ENCODE results near the gene RNU6-1.

Gene RNU6-1

DNA sequence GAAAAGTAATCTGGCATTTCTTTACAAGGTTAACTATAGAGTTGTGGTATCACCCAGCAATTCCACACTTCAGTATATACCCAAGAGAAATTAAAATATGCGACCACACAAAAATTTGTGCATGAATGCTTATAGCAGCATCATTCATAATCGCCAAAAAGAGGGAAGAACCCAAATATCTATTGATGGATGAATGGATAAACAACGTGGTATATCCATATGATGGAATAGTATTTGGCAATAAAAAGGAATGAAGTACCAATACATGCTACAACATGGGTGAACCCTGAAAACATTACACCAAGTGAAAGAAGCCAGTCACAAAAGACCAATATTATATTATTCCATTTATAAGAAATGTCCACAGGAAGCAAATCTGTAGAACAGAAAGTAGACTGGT, 23.2 kb downstream of the RNU6-1 start:
- TF ChIP-seq, protein P1, sequence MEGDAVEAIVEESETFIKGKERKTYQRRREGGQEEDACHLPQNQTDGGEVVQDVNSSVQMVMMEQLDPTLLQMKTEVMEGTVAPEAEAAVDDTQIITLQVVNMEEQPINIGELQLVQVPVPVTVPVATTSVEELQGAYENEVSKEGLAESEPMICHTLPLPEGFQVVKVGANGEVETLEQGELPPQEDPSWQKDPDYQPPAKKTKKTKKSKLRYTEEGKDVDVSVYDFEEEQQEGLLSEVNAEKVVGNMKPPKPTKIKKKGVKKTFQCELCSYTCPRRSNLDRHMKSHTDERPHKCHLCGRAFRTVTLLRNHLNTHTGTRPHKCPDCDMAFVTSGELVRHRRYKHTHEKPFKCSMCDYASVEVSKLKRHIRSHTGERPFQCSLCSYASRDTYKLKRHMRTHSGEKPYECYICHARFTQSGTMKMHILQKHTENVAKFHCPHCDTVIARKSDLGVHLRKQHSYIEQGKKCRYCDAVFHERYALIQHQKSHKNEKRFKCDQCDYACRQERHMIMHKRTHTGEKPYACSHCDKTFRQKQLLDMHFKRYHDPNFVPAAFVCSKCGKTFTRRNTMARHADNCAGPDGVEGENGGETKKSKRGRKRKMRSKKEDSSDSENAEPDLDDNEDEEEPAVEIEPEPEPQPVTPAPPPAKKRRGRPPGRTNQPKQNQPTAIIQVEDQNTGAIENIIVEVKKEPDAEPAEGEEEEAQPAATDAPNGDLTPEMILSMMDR (IDR thresholded peaks at IDR 0.05; ENCODE audit: low read depth, low read length) = no peak
- no peak overlapping the region for H3K4me3 ChIP-seq (ENCODE audit: low read depth, low read length)
- in situ Hi-C loops (cut with HindIII; ENCODE audit: low sequenced_read_pairs) = no loop called here
- no peak for DNase-seq (ENCODE audit: low read depth, low spot score)

DNA sequence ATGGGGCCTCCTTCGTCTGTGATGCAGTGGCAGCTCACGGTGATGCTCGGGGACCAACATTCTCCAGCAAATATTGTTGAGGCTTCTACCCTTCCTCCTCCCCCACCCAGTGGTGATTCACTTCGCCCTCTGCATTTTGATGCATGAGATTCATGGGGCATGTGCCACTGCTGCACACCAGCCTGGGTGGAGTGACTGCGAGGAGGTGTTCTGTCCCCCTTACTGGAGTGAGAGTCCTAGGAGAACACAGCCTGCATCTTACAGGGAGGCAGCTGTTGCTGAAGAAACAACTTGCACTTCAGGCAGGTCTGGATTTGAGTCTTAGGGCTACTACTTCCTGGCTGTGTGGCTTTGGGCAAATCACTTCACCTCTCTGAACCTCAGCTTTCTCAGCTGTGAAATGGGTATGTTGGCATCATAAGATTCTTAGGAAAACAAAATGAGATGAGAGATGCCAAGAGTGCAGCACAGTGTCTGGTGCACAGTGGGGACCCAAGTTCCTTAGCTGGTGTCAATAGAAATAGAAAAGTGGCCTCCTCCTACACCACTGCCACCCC, 24.7 kb downstream of the RNU6-1 start:
- no peak overlapping the region for H3K4me3 ChIP-seq (ENCODE audit: low read depth, low read length)
- no peak for DNase-seq (ENCODE audit: low read depth, low spot score)
- TF ChIP-seq, protein P1 (IDR thresholded peaks at IDR 0.05; ENCODE audit: low read depth, low read length) = no peak
- in situ Hi-C loops (cut with HindIII; ENCODE audit: low sequenced_read_pairs) = no loop called here

DNA sequence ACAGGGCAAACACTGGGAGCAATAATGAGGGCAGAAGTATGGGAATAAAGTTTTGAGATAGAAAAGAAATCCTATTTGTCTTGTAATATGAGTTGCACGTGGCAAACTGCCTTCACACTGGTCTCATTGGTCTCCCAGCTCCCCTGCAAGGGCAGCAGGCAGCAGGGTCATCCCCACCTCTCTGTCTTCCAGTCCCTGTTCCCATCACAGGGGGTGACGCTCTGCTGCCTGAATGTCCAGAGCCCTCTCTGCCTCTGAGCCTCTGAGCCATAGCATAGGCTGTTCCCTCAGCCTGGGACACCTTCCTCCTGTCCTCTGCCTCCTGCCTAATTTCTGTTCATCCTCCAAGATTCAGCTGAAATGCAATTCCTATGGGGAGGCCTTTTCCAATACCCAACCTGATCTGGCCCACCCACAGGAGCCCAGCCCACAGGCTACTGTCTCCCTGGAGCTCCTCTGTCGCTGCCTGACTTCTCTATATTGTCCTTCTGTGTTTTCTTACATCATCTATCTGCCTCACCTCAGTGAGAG, 26.7 kb downstream of the RNU6-1 start:
- no peak for DNase-seq (ENCODE audit: low read depth, low spot score)
- TF ChIP-seq, protein P1 (IDR thresholded peaks at IDR 0.05; ENCODE audit: low read depth, low read length) = no peak
- in situ Hi-C loops (cut with HindIII; ENCODE audit: low sequenced_read_pairs) = no loop called here
- H3K4me3 ChIP-seq (ENCODE audit: low read depth, low read length) = no peak overlapping the region

DNA sequence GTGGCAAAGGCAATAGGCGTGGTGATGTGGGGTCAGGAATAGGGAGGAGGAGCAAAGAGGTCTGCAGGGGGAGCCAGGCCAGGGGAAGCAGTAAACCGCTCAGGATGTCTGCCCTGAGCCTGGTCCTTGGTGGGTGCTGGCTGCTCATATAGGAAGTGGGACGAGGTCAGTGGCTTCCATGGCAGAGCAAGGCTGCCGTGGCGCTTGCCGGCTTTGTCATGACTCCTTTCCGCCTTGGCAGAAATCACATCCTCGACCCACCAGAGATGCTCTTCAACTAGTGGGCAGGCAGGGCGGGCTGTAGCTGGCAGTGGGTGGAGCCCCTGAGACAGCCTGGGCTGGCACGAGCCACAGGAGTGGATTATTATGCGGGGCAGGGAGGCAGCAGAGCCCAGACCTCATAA, 27.6 kb downstream of the RNU6-1 start:
- TF ChIP-seq, protein P1 (IDR thresholded peaks at IDR 0.05; ENCODE audit: low read depth, low read length) = no peak
- in situ Hi-C loops (cut with HindIII; ENCODE audit: low sequenced_read_pairs) = no loop called here
- no peak overlapping the region for H3K4me3 ChIP-seq (ENCODE audit: low read depth, low read length)
- DNase-seq (ENCODE audit: low read depth, low spot score) = no peak

DNA sequence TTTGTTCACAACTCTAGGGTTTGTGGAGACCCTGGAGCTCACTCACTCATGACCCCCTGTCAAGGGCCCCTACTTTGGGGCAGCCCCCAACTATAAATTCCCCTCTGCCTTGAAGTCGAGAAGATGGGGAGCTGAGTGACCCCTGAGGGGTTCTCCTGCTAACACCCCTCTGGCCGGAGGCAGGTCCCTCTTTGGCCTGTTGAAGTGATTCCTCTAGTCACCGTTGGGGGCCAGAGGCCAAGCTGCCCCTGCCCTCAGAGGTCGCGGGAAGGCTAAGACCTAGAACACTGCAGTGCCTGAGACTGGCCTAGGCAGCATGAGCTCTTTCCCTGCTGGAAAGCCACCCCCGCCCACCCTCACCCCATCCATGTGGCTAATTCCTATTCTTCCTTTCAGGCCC, 30.0 kb downstream of the RNU6-1 start:
- TF ChIP-seq, protein P1 (IDR thresholded peaks at IDR 0.05; ENCODE audit: low read depth, low read length) = no peak
- no peak for DNase-seq (ENCODE audit: low read depth, low spot score)
- in situ Hi-C loops (cut with HindIII; ENCODE audit: low sequenced_read_pairs) = no loop called here
- H3K4me3 ChIP-seq (ENCODE audit: low read depth, low read length) = no peak overlapping the region

DNA sequence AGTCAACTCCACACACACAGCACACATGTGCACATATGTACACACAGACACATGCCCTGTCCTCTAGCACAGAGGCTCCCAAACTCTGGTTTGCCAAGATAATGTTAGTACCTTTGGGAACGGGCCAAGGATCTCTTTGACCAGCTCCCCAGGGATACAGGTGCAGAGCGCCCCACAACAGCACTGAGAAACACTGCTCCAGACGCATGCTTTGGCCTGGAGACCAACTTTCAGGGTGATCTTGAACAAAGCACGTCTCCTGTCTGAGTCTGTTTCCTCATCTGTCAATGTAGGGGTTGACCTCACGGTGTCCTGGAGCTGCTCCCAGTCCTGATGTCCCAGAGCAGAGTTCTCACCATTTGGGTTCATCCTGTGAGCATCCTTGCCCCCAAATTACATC, 30.4 kb downstream of the RNU6-1 start:
- DNase-seq (ENCODE audit: low read depth, low spot score) = no peak
- TF ChIP-seq, protein P1 (IDR thresholded peaks at IDR 0.05; ENCODE audit: low read depth, low read length) = no peak
- in situ Hi-C loops (cut with HindIII; ENCODE audit: low sequenced_read_pairs) = no loop called here
- no peak overlapping the region for H3K4me3 ChIP-seq (ENCODE audit: low read depth, low read length)
